ENCODE results near the gene LONRF2.

The LONRF2 gene

GRCh38 chr2:100233061-100233460 is 89.2 kb downstream of the LONRF2 start:
- no peak overlapping the region for H3K4me3 ChIP-seq (ENCODE audit: low read depth, low read length)
- TF ChIP-seq, protein P1, sequence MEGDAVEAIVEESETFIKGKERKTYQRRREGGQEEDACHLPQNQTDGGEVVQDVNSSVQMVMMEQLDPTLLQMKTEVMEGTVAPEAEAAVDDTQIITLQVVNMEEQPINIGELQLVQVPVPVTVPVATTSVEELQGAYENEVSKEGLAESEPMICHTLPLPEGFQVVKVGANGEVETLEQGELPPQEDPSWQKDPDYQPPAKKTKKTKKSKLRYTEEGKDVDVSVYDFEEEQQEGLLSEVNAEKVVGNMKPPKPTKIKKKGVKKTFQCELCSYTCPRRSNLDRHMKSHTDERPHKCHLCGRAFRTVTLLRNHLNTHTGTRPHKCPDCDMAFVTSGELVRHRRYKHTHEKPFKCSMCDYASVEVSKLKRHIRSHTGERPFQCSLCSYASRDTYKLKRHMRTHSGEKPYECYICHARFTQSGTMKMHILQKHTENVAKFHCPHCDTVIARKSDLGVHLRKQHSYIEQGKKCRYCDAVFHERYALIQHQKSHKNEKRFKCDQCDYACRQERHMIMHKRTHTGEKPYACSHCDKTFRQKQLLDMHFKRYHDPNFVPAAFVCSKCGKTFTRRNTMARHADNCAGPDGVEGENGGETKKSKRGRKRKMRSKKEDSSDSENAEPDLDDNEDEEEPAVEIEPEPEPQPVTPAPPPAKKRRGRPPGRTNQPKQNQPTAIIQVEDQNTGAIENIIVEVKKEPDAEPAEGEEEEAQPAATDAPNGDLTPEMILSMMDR (IDR thresholded peaks at IDR 0.05; ENCODE audit: low read depth, low read length, missing control alignments), result no peak
- no peak for DNase-seq (ENCODE audit: low read depth)

GRCh38 chr2:100230754-100231153 is 91.5 kb downstream of the LONRF2 start:
- no peak overlapping the region for H3K4me3 ChIP-seq (ENCODE audit: low read depth, low read length)
- TF ChIP-seq, protein P1 (IDR thresholded peaks at IDR 0.05; ENCODE audit: low read depth, low read length, missing control alignments), result no peak
- DNase-seq (ENCODE audit: low read depth), result no peak

DNA sequence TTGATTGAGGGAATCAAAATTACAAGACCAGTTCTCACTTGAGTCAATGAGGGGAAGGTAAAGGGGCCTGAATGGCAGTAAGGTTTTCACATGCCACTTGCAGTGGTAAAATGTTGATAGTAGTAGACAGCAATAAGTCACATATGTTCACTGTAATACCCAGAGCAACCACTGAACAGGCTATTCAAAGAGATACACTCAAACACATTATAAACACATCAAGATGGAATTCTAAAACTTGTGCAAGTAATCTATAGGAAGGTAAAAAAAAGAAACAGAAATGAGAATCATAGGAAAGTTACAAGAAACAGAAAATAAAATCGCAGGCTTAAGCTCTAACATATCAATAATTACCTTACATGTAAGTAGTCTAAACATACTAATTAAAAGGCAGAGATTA is 93.3 kb downstream of the LONRF2 start:
- H3K4me3 ChIP-seq (ENCODE audit: low read depth, low read length), result no peak overlapping the region
- no peak for DNase-seq (ENCODE audit: low read depth)
- TF ChIP-seq, protein P1 (IDR thresholded peaks at IDR 0.05; ENCODE audit: low read depth, low read length, missing control alignments), result peak; percentile 21

DNA sequence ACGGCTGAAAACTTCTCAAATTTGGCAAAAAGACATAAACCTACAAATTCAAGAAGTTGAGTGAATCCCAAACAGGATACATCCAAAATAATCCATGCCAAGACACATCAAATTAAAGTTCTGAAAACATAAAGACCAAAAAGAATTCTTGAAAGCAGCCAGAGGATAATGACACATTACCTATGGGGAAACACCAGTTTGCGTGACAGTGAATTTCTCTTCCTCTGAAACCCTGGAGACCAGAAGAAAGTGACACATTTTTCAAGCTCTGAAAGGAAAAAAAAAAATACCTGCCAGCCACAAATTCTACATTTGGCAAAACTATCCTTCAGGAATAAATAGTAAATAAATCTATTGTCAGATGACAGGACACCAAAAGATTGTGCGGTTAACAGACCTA is 93.9 kb downstream of the LONRF2 start:
- TF ChIP-seq, protein P1 (IDR thresholded peaks at IDR 0.05; ENCODE audit: low read depth, low read length, missing control alignments), result no peak
- no peak for DNase-seq (ENCODE audit: low read depth)
- no peak overlapping the region for H3K4me3 ChIP-seq (ENCODE audit: low read depth, low read length)

DNA sequence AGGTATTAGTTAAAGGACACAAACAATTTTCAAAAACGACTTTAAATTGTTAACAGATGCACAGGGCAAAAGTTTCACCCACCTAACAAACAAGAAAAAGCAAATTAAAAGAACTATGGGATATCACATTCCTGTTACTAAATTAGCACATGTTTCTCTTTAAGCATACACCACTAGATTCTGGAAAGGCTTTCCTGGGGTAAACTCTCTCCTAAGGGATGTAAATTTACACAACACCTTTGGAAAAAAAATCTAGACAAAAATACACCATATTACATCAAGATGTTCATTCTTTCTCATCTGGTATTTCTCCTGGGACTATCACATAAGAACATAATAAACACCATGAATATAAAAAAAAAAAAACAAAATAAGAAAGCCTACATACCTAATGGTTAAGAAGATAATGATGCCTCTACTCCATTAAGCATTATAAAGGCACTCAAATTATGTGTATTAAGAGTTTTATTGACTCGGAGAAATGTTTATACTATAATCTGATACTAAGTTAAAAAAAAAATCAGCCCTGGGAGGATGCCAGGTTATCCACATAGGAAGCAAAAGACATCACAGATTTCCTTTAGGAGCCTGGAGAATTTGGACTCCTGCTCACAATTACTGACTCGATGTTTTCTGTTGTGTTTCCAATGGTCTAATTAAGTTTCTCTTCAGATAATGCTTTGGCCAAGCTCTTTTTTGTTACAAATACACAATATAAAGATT is 97.2 kb downstream of the LONRF2 start:
- no peak overlapping the region for H3K4me3 ChIP-seq (ENCODE audit: low read depth, low read length)
- TF ChIP-seq, protein P1 (IDR thresholded peaks at IDR 0.05; ENCODE audit: low read depth, low read length, missing control alignments), result no peak
- no peak for DNase-seq (ENCODE audit: low read depth)

GRCh38 chr2:100223502-100223901 is 98.8 kb downstream of the LONRF2 start:
- DNase-seq (ENCODE audit: low read depth), result no peak
- H3K4me3 ChIP-seq (ENCODE audit: low read depth, low read length), result no peak overlapping the region
- TF ChIP-seq, protein P1 (IDR thresholded peaks at IDR 0.05; ENCODE audit: low read depth, low read length, missing control alignments), result no peak
